AG04449 (cell line): Measurements from ENCODE around the gene EIF4EBP3.
A peak's percentile ranks its signal among the peaks of the same experiment; 100 is the strongest.
"Not testable (repeated sequence)": the region's sequence is repeated elsewhere in the genome, so short reads cannot be mapped to it uniquely, and the experiment has no call there.

Experiments
- CTCF ChIA-PET: fragments of 350-600 bp; formaldehyde crosslinking; extraction: SDS; loops from one replicate; lab custom pipeline; 2021; ENCODE audit warnings: antibody characterized with exemption; lab: Yijun Ruan, JAX
- POLR2A ChIA-PET: fragments of 400-600, 350-600 bp; formaldehyde crosslinking; extraction: SDS; loops from one replicate; lab custom pipeline; 2020; ENCODE audit warnings: antibody characterized with exemption, inconsistent platforms; lab: Yijun Ruan, JAX
- DNase-seq: peaks from one replicate; pipeline ENCODE4 v3.0.0-alpha.2; 2010; ENCODE audit warnings: low read depth, low spot score
- H3K4me3 ChIP-seq: 2 replicates; pipeline ENCODE4 v1.5.1; 2011; ENCODE audit warnings: low read depth, mild to moderate bottlenecking, control low read depth, low read length
- CTCF ChIP-seq: IDR thresholded peaks from one replicate; pipeline ENCODE4 v1.5.1; 2011; ENCODE audit warnings: mild to moderate bottlenecking, moderate library complexity, low read length, control low read depth, inconsistent platforms; ENCODE audit not compliant: insufficient read depth; ENCODE audit errors: missing control alignments

Gene EIF4EBP3

GRCh38 chr5:140573683-140574082 is 26.2 kb downstream of the EIF4EBP3 start:
- no peak for TF ChIP-seq CTCF
- H3K4me3 ChIP-seq: no peak overlapping the region
- ChIA-PET POLR2A (no interaction called here), CTCF (interaction anchor here (4.5 kb wide), 1 partner anchor 61 kb away, joined by 20 read pairs; no protein-coding TSS in a partner anchor)
- no peak for DNase-seq

- POLR2A ChIA-PET: no interaction called here
- TF ChIP-seq CTCF: no peak
- CTCF ChIA-PET: interaction anchor here (1.0 to 4.5 kb wide), 3 partner anchors 26 to 63 kb away, joined by 3 to 20 read pairs (median 3); no protein-coding TSS in a partner anchor
- no peak overlapping the region for H3K4me3 ChIP-seq
- DNase-seq: no peak
Observed at GRCh38 chr5:140574165-140574564, 26.7 kb downstream of the EIF4EBP3 start.

GRCh38 chr5:140575309-140575708 is 27.8 kb downstream of the EIF4EBP3 start:
- DNase-seq: no peak
- ChIA-PET CTCF (interaction anchor here (1.4 to 4.5 kb wide), 3 partner anchors 10 to 61 kb away, joined by 3 to 20 read pairs (median 7); no protein-coding TSS in a partner anchor), POLR2A (no interaction called here)
- no peak overlapping the region for H3K4me3 ChIP-seq
- peak; percentile 33 for TF ChIP-seq CTCF

GRCh38 chr5:140576776-140577201 is 29.3 kb downstream of the EIF4EBP3 start:
- H3K4me3 ChIP-seq: no peak overlapping the region
- ChIA-PET CTCF (interaction anchor here (0.9 to 4.5 kb wide), 3 partner anchors 15 to 58 kb away, joined by 3 to 20 read pairs (median 4); no protein-coding TSS in a partner anchor), POLR2A (no interaction called here)
- no peak for TF ChIP-seq CTCF
- no peak for DNase-seq

- POLR2A ChIA-PET, DNase-seq, H3K4me3 ChIP-seq: not testable (repeated sequence)
- CTCF ChIA-PET: interaction anchor here (1.2 to 1.7 kb wide), 2 partner anchors 10 to 14 kb away, joined by 3 to 4 read pairs; partner anchors contain the start of gene SLC35A4
Observed at GRCh38 chr5:140579188-140579747, 31.8 kb downstream of the EIF4EBP3 start.

- H3K4me3 ChIP-seq: no peak overlapping the region
- TF ChIP-seq CTCF: no peak
- CTCF ChIA-PET: interaction anchor here (0.8 kb wide), 1 partner anchor 215 kb away, joined by 3 read pairs; no protein-coding TSS in a partner anchor
- POLR2A ChIA-PET: no interaction called here
- no peak for DNase-seq
Observed at GRCh38 chr5:140587495-140587894, 40.0 kb downstream of the EIF4EBP3 start.
